HepG2 (cell line): ENCODE results near the gene HAUS2. TPM values are rescaled to one million over a fixed set of nuclear protein-coding genes. Genes with fewer than 3 reads are reported as not detected.

ENCODE experiments used
- ARNT2 ChIP-seq: sonication (generic); formaldehyde crosslinking; IDR thresholded peaks from 2 replicates; pipeline ENCODE4 v1.8.0; 2022; ENCODE audit warnings: mild to moderate bottlenecking, low read depth, missing genetic modification reagents, moderate library complexity
- ATF7-NPFF ChIP-seq: sonication (generic); formaldehyde crosslinking; IDR thresholded peaks from 2 replicates; pipeline ENCODE4 v1.8.1; 2023; ENCODE audit warnings: mild to moderate bottlenecking, low read depth, missing genetic modification reagents, moderate library complexity
- RFX1 ChIP-seq: fragments of 450-650 bp; IDR thresholded peaks from 2 replicates; pipeline ENCODE4 v1.6.1; 2017
- ZBTB20 ChIP-seq: sonication (generic); formaldehyde crosslinking; IDR thresholded peaks from 2 replicates; pipeline ENCODE4 v1.8.1; 2023; ENCODE audit warnings: missing genetic modification reagents, low read depth, mild to moderate bottlenecking, borderline replicate concordance
- ZNF331 ChIP-seq: sonication (generic); formaldehyde crosslinking; IDR thresholded peaks from 2 replicates; pipeline ENCODE4 v1.4.0; 2020; ENCODE audit warnings: missing genetic modification reagents
- ZNF530 ChIP-seq: sonication (generic); formaldehyde crosslinking; IDR thresholded peaks from 2 replicates; pipeline ENCODE4 v1.5.0; 2020; ENCODE audit warnings: low read depth, mild to moderate bottlenecking, missing genetic modification reagents
- ZNF879 ChIP-seq: sonication (generic); formaldehyde crosslinking; IDR thresholded peaks from 2 replicates; pipeline ENCODE4 v1.8.1; 2023; ENCODE audit warnings: missing genetic modification reagents
- ZNF883 ChIP-seq: sonication (generic); formaldehyde crosslinking; IDR thresholded peaks from 2 replicates; pipeline ENCODE4 v1.5.1; 2020; ENCODE audit warnings: mild to moderate bottlenecking, missing genetic modification reagents; ENCODE audit errors: not compliant biosample characterization
- polyA plus RNA-seq, 8 experiments: library from polyadenylated mRNA; depleted of rRNA in 3 of 8; stranded (reverse) in 7 of 8; unstranded in 1 of 8; fragments of >200 nt; fragmentation: Illumina TruSeq in 4 of 8; extraction: Trizol in 4 of 8; gene quantifications; 2 replicates each; pipeline versions ENCODE4 v1.2.1 to v1.2.3, GENCODE V29; 2011 to 2016; ENCODE audit warnings: low read depth in 4 of 8, missing spikeins in 1 of 8, mixed read lengths in 1 of 8; ENCODE audit not compliant: insufficient read depth in 1 of 8
- total RNA-seq, 5 experiments: library from RNA; depleted of rRNA; stranded (reverse); fragments of >200 nt; fragmentation: Illumina TruSeq; extraction: Trizol; gene quantifications; 2 replicates each; pipeline ENCODE4 v1.2.3, GENCODE V29; 2016; ENCODE audit warnings: low read depth in 1 of 5
- TF ChIP-seq, protein P1 (sequence below), 2 experiments: sonication (generic) in 1 of 2; formaldehyde crosslinking in 1 of 2; IDR thresholded peaks; 2 replicates each; pipeline versions ENCODE4 v1.6.1 to v1.9.0; 2014 to 2022; ENCODE audit warnings: antibody characterized with exemption in 1 of 2, borderline replicate concordance in 1 of 2, inconsistent platforms in 1 of 2, low read depth in 1 of 2, missing genetic modification reagents in 1 of 2
- TF ChIP-seq, protein P2 (sequence below): sonication (generic); formaldehyde crosslinking; conservative IDR thresholded peaks from 2 replicates; pipeline ENCODE4 v1.4.0; 2020; ENCODE audit warnings: mild to moderate bottlenecking, missing genetic modification reagents, moderate library complexity
- TF ChIP-seq, protein P3 (sequence below): sonication (generic); formaldehyde crosslinking; IDR thresholded peaks from 2 replicates; pipeline ENCODE4 v1.8.0; 2022; ENCODE audit warnings: missing genetic modification reagents, mild to moderate bottlenecking, borderline replicate concordance
- TF ChIP-seq, protein P4 (sequence below): fragments of 450-650 bp; IDR thresholded peaks from 2 replicates; pipeline ENCODE4 v1.6.1; 2016

The HAUS2 gene
- total and polyA plus RNA-seq, 2 of the 13 experiments (the other 11 are each of a cell fraction or from before 2014, with no cell fraction given): 11.6 to 32.9 TPM

DNA sequence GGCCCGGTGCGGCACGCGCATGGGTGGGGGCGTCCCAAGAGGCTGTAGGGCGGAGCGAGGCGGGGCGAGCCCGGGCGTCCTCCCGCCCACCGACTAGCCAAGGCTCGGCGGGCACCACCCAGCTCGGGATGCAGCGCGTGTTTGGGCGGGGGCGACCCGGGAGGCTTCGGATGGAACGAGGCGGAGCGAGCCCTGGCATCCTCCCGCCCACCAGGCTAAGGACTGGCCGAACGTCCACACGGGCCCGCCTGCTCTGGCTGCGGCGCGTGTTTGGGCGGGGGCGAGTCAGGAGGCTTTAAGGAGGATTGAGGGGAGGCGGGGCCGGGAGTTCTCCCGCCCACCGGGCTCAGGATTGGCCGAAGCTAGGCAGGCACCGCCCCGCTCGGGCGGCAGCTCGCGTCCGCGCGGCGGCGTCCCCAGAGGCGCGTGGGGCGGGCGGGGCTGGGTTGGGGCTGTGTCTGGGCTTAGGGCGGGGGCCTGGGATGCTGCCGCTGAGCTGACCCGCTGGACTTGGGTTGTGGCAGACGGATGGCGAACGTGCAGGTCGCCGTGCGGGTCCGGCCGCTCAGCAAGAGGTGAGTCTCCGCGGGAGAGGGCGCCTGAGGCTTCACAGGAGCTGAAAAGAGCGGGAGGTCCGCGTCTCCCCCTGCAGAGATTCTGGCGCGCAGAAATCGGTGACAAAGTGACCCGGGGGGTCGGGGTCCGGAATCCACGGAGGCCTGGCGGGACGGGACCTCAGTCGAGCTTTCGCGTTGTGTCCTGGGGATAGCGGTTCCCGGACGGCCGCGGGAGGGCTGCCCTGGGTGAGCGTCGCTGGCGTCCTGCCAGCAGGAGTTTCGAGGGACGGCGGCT, 26.8 kb downstream of the HAUS2 start, which contains the start of gene STARD9 (continued):
- TF ChIP-seq, protein P1, sequence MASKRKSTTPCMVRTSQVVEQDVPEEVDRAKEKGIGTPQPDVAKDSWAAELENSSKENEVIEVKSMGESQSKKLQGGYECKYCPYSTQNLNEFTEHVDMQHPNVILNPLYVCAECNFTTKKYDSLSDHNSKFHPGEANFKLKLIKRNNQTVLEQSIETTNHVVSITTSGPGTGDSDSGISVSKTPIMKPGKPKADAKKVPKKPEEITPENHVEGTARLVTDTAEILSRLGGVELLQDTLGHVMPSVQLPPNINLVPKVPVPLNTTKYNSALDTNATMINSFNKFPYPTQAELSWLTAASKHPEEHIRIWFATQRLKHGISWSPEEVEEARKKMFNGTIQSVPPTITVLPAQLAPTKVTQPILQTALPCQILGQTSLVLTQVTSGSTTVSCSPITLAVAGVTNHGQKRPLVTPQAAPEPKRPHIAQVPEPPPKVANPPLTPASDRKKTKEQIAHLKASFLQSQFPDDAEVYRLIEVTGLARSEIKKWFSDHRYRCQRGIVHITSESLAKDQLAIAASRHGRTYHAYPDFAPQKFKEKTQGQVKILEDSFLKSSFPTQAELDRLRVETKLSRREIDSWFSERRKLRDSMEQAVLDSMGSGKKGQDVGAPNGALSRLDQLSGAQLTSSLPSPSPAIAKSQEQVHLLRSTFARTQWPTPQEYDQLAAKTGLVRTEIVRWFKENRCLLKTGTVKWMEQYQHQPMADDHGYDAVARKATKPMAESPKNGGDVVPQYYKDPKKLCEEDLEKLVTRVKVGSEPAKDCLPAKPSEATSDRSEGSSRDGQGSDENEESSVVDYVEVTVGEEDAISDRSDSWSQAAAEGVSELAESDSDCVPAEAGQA (IDR thresholded peaks at IDR 0.05; ENCODE audit: low read depth): no peak
- TF ChIP-seq, protein P1 (CRISPR knock-in tag; IDR thresholded peaks at IDR 0.05; ENCODE audit: borderline replicate concordance): no peak
- TF ChIP-seq, protein P2, sequence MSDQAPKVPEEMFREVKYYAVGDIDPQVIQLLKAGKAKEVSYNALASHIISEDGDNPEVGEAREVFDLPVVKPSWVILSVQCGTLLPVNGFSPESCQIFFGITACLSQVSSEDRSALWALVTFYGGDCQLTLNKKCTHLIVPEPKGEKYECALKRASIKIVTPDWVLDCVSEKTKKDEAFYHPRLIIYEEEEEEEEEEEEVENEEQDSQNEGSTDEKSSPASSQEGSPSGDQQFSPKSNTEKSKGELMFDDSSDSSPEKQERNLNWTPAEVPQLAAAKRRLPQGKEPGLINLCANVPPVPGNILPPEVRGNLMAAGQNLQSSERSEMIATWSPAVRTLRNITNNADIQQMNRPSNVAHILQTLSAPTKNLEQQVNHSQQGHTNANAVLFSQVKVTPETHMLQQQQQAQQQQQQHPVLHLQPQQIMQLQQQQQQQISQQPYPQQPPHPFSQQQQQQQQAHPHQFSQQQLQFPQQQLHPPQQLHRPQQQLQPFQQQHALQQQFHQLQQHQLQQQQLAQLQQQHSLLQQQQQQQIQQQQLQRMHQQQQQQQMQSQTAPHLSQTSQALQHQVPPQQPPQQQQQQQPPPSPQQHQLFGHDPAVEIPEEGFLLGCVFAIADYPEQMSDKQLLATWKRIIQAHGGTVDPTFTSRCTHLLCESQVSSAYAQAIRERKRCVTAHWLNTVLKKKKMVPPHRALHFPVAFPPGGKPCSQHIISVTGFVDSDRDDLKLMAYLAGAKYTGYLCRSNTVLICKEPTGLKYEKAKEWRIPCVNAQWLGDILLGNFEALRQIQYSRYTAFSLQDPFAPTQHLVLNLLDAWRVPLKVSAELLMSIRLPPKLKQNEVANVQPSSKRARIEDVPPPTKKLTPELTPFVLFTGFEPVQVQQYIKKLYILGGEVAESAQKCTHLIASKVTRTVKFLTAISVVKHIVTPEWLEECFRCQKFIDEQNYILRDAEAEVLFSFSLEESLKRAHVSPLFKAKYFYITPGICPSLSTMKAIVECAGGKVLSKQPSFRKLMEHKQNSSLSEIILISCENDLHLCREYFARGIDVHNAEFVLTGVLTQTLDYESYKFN: peak; percentile 53; the same call in 1 of the 2 replicates
- TF ChIP-seq RFX1 (no peak), ZNF331 (CRISPR knock-in tag) (peak; percentile 43; the same call in 1 of the 2 replicates), ZNF879 (CRISPR knock-in tag) (peak; percentile 85), ZNF883 (CRISPR knock-in tag) (no peak), ZBTB20 (CRISPR knock-in tag) (no peak; the same call in 1 of the 2 replicates), ZNF530 (CRISPR knock-in tag) (no peak), ARNT2 (CRISPR knock-in tag) (peak; percentile 92), ATF7-NPFF (CRISPR knock-in tag) (peak; percentile 80)
- TF ChIP-seq, protein P3, sequence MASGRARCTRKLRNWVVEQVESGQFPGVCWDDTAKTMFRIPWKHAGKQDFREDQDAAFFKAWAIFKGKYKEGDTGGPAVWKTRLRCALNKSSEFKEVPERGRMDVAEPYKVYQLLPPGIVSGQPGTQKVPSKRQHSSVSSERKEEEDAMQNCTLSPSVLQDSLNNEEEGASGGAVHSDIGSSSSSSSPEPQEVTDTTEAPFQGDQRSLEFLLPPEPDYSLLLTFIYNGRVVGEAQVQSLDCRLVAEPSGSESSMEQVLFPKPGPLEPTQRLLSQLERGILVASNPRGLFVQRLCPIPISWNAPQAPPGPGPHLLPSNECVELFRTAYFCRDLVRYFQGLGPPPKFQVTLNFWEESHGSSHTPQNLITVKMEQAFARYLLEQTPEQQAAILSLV: no peak; the same call in 1 of the 2 replicates
- TF ChIP-seq, protein P4, sequence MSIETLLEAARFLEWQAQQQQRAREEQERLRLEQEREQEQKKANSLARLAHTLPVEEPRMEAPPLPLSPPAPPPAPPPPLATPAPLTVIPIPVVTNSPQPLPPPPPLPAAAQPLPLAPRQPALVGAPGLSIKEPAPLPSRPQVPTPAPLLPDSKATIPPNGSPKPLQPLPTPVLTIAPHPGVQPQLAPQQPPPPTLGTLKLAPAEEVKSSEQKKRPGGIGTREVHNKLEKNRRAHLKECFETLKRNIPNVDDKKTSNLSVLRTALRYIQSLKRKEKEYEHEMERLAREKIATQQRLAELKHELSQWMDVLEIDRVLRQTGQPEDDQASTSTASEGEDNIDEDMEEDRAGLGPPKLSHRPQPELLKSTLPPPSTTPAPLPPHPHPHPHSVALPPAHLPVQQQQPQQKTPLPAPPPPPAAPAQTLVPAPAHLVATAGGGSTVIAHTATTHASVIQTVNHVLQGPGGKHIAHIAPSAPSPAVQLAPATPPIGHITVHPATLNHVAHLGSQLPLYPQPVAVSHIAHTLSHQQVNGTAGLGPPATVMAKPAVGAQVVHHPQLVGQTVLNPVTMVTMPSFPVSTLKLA: peak; percentile 84
